Fibroblast of mammary gland (primary cell): Measurements from ENCODE around the gene DMRTC2.

ENCODE experiments used
- DNase-seq: peaks from one replicate; pipeline ENCODE4 v3.0.0-alpha.2; 2010; ENCODE audit warnings: low read depth
- H3K4me3 ChIP-seq: 2 replicates; pipeline ENCODE4 v1.5.1; 2011; ENCODE audit warnings: low read depth, mild to moderate bottlenecking, low read length, moderate library complexity; ENCODE audit not compliant: control insufficient read depth
- TF ChIP-seq, protein P1 (sequence below): conservative IDR thresholded peaks from 2 replicates; pipeline ENCODE4 v1.5.1; 2011; ENCODE audit warnings: low read depth, low read length, inconsistent platforms; ENCODE audit not compliant: control insufficient read depth, insufficient read depth

Gene DMRTC2

DNA sequence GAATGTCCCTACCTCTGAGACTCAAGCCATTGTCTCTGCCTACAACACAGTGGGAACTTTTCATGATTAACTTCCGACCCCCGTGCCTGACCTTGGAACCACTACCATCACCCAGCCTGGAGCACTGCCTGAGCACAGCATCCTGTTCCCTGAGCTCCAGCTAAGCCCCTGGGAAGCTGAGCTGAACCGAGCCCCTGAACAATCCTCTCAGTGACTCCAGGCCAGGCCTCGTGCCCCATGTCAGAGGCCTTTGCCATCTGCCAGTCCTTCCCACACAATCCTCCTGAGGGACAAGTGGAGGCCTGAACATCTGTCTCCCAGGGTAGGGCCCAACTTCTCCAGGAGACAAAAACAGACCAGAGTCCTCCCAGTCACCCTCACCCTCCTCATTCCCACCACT lies 30.9 kb upstream of the DMRTC2 start:
- DNase-seq = no peak
- TF ChIP-seq, protein P1, sequence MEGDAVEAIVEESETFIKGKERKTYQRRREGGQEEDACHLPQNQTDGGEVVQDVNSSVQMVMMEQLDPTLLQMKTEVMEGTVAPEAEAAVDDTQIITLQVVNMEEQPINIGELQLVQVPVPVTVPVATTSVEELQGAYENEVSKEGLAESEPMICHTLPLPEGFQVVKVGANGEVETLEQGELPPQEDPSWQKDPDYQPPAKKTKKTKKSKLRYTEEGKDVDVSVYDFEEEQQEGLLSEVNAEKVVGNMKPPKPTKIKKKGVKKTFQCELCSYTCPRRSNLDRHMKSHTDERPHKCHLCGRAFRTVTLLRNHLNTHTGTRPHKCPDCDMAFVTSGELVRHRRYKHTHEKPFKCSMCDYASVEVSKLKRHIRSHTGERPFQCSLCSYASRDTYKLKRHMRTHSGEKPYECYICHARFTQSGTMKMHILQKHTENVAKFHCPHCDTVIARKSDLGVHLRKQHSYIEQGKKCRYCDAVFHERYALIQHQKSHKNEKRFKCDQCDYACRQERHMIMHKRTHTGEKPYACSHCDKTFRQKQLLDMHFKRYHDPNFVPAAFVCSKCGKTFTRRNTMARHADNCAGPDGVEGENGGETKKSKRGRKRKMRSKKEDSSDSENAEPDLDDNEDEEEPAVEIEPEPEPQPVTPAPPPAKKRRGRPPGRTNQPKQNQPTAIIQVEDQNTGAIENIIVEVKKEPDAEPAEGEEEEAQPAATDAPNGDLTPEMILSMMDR = no peak
- no peak overlapping the region for H3K4me3 ChIP-seq

DNA sequence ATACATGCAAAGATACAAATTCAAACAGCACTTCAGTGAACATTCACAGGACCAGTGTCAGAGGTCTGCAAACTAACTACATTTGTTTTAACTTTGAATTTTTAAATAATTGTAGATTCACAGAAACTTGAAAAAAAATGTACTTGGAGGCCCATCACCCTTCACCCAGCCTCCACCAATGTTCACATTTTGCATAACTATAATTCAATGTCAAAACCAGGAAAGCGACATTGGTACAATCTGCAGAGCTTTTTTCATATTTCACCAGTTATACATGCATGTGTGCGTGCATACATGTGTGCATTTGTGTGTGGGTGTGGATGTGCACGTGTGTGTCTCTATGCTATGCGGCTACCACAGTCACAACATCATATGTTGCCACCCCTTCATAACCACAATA lies 29.5 kb upstream of the DMRTC2 start:
- H3K4me3 ChIP-seq = no peak overlapping the region
- TF ChIP-seq, protein P1 = no peak
- no peak for DNase-seq

DNA sequence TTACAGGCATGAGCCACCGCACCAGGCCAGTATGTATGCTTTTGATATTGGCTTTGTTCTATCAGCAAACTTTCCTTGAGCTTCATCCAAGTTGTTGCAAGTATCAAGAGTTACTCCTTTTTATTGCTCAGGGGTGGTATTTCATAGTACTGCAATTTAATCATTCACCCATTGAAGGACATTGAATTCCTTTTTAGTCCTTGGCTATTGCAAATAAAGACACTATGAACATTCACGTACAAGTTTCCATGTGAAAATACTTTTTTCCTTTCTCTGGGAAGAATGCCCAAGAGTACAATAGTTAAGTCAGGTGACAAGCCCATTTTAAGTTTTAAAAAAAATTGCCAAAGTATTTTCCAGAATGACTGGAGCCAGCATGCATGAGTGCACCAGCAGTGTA lies 28.1 kb upstream of the DMRTC2 start:
- no peak overlapping the region for H3K4me3 ChIP-seq
- TF ChIP-seq, protein P1 = no peak
- DNase-seq = no peak

DNA sequence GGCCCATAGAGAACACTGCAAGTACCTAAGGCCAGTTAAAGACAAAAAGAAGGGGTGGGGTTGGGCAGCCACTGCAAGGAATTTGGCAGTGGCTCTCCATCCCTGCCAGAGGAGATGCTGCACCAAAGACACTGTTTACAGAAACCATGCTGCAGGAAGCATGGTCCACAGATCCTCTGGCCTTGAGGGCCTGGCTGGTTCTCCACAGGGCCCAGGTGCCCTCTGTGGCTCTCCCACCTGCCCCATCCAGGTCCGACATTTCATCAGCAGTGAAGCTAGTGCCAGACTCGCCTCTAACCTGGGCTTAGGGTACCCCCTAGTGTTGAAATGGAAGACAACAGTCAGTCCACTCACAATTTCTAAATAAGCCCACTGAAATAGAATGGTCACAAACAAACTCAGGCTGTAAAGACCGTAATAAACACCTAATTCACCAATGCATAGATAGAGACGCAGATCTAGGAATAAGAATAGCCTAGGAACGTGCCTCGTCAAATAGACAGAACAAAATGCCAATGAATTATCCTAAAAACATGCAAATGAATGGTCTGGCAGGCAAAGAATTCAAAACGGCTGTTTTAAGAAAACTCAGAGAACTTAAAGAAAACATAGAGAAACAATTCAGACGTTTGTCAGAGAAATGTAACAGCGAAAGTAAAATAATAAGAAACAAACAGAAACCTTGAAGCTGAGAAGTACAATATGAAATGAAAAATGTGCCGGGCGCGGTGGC lies 23.7 kb upstream of the DMRTC2 start:
- peak; percentile 29 for DNase-seq
- TF ChIP-seq, protein P1 = peak; percentile 56
- H3K4me3 ChIP-seq = no peak overlapping the region

DNA sequence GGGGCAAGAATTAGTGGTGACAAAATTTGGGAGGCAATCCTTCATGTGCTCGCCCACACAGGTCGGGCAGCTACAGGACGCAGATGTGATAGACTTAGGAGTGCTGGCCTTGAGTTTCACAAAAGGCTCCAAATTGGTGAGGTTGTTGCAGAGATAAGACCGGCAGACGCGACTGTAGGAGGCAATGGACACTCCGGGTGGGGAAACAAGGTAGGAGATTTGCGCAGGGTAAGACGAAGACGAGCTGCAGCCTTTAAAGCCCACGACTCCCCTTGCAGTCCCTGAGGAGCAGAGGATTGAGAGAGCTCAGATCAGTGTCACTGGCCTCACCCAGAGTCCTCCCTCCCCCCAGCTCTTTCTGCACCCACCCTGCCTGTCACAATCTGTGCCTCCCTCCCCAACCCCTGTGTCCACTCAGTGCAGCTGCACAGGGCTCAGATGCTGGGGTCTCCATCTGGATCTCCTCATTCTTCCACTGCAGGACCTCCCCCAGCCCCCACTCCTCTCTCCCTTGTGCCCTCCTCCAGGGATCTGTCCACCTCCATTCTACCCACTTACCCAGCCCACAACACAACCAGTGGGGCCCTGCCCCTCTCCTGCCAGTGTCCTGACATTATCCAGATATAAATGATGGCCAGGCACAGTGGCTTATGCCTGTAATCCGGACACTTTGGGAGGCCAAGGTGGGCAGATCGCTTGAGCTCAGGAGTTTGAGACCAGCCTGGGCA lies 6.7 kb upstream of the DMRTC2 start:
- TF ChIP-seq, protein P1 = no peak
- H3K4me3 ChIP-seq = no peak overlapping the region
- no peak for DNase-seq

DNA sequence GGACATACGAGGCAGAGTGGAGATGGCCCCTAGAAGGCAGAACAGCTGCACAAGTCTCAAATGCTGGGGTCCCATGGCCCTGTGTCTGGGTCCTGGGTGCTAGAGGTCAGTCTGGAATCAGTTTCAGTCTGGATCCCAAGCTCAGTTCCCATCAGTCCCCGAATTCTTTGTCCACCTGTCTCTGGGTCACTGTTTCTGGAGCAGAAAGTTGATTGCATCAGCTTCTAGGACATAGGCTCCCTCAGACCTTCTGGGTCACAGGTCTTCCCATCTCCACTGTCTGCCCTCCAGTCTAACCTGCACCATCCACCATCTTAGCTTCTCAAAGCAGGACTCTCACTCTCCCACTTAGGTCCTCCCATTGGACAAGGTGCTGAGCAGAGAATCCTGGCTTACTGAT lies 5.6 kb upstream of the DMRTC2 start:
- DNase-seq = no peak
- H3K4me3 ChIP-seq = no peak overlapping the region
- TF ChIP-seq, protein P1 = no peak

DNA sequence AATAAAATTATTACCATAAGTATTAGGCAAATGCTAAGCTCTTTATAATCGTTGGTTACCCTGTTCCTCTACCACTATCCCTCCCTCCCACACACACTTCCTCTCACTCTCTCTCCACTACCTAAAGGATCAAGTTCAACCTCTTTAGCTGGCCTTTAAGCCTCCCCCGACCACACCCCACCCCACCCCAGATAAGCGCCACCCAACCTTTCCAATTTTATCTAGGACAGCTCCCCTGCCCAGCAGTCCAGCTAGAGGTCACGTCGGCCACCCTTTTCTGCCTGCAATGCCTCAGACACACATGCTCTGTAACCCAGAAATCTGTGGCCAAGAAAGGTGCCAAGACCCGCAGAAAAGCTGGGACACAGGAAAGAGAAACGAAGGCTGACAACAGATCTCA lies 1.5 kb upstream of the DMRTC2 start:
- DNase-seq = no peak
- H3K4me3 ChIP-seq = no peak overlapping the region
- TF ChIP-seq, protein P1 = no peak
